GM11168 (cell line): ENCODE results near the gene TPSB2.
"Not testable (repeated sequence)": the region's sequence is repeated elsewhere in the genome, so short reads cannot be mapped to it uniquely, and the experiment has no call there.

ENCODE experiments used
- in situ Hi-C: fragments of 300-500 bp; cut with MboI; formaldehyde crosslinking; loops from one replicate; pipeline ENCODE4 v1.12.0; 2022; ENCODE audit warnings: low sequenced_read_pairs; ENCODE audit not compliant: unreplicated experiment

Gene TPSB2

DNA sequence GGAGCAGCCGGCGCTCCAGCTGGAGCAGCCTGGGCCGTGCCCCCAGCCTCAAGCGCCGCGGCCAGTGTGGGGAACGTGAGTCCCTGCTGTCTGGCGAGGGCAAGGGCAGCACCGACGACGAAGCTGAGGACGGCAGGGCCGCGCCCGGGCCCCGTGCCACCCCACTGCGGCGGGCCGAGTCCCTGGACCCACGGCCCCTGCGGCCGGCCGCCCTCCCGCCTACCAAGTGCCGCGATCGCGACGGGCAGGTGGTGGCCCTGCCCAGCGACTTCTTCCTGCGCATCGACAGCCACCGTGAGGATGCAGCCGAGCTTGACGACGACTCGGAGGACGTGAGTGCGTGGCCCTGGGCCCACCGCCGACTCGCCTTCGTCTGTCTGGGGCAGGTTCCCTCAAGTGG lies 20.9 kb downstream of the TPSB2 start:
- in situ Hi-C loops = no loop called here

- in situ Hi-C loops = no loop called here
Measured at GRCh38 chr16:1208239-1208830, 21.6 kb downstream of the TPSB2 start.

GRCh38 chr16:1206786-1207185 lies 23.2 kb downstream of the TPSB2 start:
- in situ Hi-C loops = no loop called here

DNA sequence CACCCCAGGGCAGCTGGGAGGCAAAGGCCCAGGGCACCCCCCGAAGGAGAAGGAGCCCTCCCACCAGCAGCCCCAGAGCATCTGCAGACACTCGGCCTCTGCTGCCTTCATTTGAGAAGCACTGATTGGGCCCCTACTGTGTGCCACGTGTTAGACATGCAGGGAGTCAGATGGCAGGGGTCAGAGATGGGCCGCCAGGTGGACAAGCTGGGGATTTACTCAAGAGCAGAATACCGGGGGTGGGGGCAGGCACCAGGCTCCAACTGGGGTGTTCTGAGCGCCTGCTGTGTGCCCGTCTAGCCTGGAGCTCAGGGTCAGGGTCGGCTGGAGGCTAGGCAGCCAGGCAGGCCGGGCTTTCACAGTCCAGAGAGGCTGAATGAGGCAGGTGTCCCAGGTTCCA lies 23.7 kb downstream of the TPSB2 start:
- in situ Hi-C loops = no loop called here

GRCh38 chr16:1204933-1205332 lies 25.1 kb downstream of the TPSB2 start:
- in situ Hi-C loops = no loop called here

DNA sequence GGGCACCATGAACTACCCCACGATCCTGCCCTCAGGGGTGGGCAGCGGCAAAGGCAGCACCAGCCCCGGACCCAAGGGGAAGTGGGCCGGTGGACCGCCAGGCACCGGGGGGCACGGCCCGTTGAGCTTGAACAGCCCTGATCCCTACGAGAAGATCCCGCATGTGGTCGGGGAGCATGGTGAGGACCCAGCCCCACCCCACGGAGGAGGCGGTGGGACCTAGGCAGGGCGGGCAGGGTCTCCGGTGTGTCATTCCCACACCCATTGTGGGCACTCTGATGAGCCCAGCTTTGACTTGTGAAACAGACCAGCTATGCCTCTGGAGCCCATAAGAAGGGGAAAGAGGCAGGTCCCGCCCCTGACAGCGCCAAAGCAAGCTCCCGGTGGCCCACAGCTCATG lies 27.7 kb downstream of the TPSB2 start:
- in situ Hi-C loops = no loop called here

- in situ Hi-C loops = no loop called here
Measured at GRCh38 chr16:1201444-1201843, 28.5 kb downstream of the TPSB2 start.

DNA sequence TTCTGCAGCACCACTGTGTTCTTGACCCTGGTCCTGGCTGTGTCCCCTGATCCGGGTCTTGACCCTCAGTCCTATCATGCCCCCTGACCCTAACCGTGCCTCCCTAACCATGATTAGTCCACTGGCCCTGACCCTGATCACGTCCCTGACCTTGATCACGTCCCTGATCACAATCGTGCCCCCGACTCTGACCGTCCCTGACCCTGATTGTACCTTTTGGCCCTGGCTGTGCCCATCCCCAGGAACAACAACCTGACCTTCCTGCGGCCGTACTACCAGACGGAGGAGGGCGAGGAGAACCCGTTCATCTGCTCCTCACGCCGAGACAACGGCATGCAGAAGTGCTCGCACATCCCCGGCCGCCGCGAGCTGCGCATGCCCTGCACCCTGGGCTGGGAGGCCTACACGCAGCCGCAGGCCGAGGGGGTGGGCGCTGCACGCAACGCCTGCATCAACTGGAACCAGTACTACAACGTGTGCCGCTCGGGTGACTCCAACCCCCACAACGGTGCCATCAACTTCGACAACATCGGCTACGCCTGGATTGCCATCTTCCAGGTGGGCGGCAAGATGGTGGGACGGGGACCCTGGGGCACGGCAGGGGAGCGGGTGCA lies 29.9 kb downstream of the TPSB2 start:
- in situ Hi-C loops = no loop called here

- in situ Hi-C loops = no loop called here
Measured at GRCh38 chr16:1199347-1200013, 30.5 kb downstream of the TPSB2 start.

- in situ Hi-C loops = not testable (repeated sequence)
Measured at GRCh38 chr16:1198671-1199346, 31.2 kb downstream of the TPSB2 start.

- in situ Hi-C loops = no loop called here
Measured at GRCh38 chr16:1198194-1198593, 31.8 kb downstream of the TPSB2 start.

DNA sequence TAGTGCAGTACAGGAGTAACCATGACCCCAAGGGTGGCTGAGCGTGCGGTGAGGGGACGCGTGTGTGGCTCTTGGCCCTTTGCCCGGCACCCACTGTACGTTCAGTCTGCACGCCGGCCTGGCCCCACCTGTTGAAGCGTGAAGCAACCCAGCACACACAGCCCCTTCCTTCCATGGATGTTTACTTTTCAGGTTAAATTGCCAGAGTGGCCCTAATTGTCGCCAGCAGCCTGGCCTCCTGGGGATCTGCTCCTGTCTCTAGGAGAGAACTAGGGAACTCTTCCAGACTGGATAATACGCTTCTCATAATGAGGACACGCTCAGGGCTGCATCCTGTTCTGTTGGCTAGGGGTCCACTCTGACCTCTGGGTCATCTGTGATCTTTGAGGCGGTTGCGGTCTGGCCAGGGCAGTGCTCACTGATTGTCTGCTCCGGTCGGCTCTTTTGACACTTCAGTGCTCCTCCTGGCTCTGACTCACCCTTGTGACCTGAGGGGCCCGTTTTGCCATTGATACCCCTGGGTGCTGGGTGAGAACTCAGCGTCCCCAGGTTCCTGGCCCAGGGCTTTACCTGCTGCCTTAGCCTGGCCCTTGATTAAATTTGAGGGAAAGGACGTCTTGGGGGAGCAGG lies 32.6 kb downstream of the TPSB2 start:
- in situ Hi-C loops = no loop called here

- in situ Hi-C loops = no loop called here
Measured at GRCh38 chr16:1196494-1196893, 33.5 kb downstream of the TPSB2 start.

DNA sequence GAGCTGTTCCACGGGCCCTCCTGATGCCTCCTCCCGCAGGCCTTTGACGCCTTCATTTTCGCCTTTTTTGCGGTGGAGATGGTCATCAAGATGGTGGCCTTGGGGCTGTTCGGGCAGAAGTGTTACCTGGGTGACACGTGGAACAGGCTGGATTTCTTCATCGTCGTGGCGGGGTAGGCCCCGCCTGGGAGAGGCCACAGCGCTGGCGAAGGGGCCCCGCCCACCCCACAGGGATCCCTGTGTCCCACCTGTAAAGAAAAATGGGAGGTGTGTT lies 34.7 kb downstream of the TPSB2 start:
- in situ Hi-C loops = no loop called here

- in situ Hi-C loops = no loop called here
Measured at GRCh38 chr16:1194665-1195392, 35.2 kb downstream of the TPSB2 start.

- in situ Hi-C loops = no loop called here
Measured at GRCh38 chr16:1193825-1194581, 36.0 kb downstream of the TPSB2 start.

GRCh38 chr16:1193143-1193824 lies 36.7 kb downstream of the TPSB2 start:
- in situ Hi-C loops = no loop called here

GRCh38 chr16:1192384-1193073 lies 37.5 kb downstream of the TPSB2 start:
- in situ Hi-C loops = no loop called here

- in situ Hi-C loops = not testable (repeated sequence)
Measured at GRCh38 chr16:1190789-1191188, 39.2 kb downstream of the TPSB2 start.
